Activated CD4-positive, alpha-beta memory T cell treated with anti-CD3 and anti-CD28 coated beads for 36 hours (primary cell): Measurements from ENCODE around the gene LMTK3. TPM values are rescaled to one million over a fixed set of nuclear protein-coding genes. Genes with fewer than 3 reads are reported as not detected.

Source experiments
- total RNA-seq, 2 experiments: library from RNA; stranded (reverse); gene quantifications; one replicate each; pipeline ENCODE4 v1.2.3, GENCODE V29; 2021

The LMTK3 gene
- total RNA-seq, 2 experiments from 2014 or later, result 3.6 to 3.8 TPM

Other genes starting within 250 kb of the LMTK3 start
- under 1 TPM; 0.29 to 0.31 TPM for gene ZNF114, start 241.8 kb downstream of the LMTK3 start, total RNA-seq
- gene EMP3, start 186.3 kb downstream of the LMTK3 start, total RNA-seq, result 100 to 1,000 TPM; 168 to 179 TPM
- 10 to 100 TPM; 17.1 to 17.9 TPM for gene TMEM143, start 147.9 kb downstream of the LMTK3 start, total RNA-seq
- under 1 TPM in 1 of 2 experiments, not detected in 1; 0.21 TPM for gene SYNGR4, start 147.5 kb downstream of the LMTK3 start, total RNA-seq
- gene KDELR1, start 120.3 kb downstream of the LMTK3 start, total RNA-seq, result 10 to 100 TPM; 82.9 to 88.1 TPM
- under 1 TPM; 0.07 TPM for gene GRIN2D, start 118.2 kb downstream of the LMTK3 start, total RNA-seq
- gene GRWD1, start 65.9 kb downstream of the LMTK3 start, total RNA-seq, result 10 to 100 TPM; 38.8 to 45.3 TPM
- 1 to 10 TPM; 1.2 TPM for gene KCNJ14, start 56.3 kb downstream of the LMTK3 start, total RNA-seq
- gene CYTH2, start 42.5 kb downstream of the LMTK3 start, total RNA-seq, result 10 to 100 TPM; 31.5 to 33.6 TPM
- gene SULT2B1, start 40.3 kb upstream of the LMTK3 start, total RNA-seq, result not detected
- not detected for gene SPACA4, start 94.9 kb upstream of the LMTK3 start, total RNA-seq
- gene FAM83E, start 103.2 kb upstream of the LMTK3 start, total RNA-seq, result 1 to 10 TPM; 2.2 to 2.4 TPM
- 1,000 to 10,000 TPM; 2,095 to 2,140 TPM for gene RPL18, start 107.3 kb upstream of the LMTK3 start, total RNA-seq
- 10 to 100 TPM; 24.1 to 24.6 TPM for gene SPHK2, start 107.7 kb upstream of the LMTK3 start, total RNA-seq
- gene DBP, start 125.5 kb upstream of the LMTK3 start, total RNA-seq, result 10 to 100 TPM in 1 of 2 experiments, 1 to 10 TPM in 1; 8.3 to 10.4 TPM
- 10 to 100 TPM; 12.7 to 15.9 TPM for gene CA11, start 134.4 kb upstream of the LMTK3 start, total RNA-seq
- gene NTN5, start 161.2 kb upstream of the LMTK3 start, total RNA-seq, result under 1 TPM; 0.70 to 0.74 TPM
- gene FUT2, start 184.1 kb upstream of the LMTK3 start, total RNA-seq, result not detected
- under 1 TPM; 0.76 to 0.85 TPM for gene MAMSTR, start 207.9 kb upstream of the LMTK3 start, total RNA-seq
- gene RASIP1, start 228.8 kb upstream of the LMTK3 start, total RNA-seq, result under 1 TPM; 0.19 TPM
- gene IZUMO1, start 235.1 kb upstream of the LMTK3 start, total RNA-seq, result not detected
- gene FUT1, start 240.8 kb upstream of the LMTK3 start, total RNA-seq, result under 1 TPM; 0.36 to 0.40 TPM
- gene FGF21, start 243.7 kb upstream of the LMTK3 start, total RNA-seq, result not detected